ENCODE data around the gene SLC41A2.

DNA sequence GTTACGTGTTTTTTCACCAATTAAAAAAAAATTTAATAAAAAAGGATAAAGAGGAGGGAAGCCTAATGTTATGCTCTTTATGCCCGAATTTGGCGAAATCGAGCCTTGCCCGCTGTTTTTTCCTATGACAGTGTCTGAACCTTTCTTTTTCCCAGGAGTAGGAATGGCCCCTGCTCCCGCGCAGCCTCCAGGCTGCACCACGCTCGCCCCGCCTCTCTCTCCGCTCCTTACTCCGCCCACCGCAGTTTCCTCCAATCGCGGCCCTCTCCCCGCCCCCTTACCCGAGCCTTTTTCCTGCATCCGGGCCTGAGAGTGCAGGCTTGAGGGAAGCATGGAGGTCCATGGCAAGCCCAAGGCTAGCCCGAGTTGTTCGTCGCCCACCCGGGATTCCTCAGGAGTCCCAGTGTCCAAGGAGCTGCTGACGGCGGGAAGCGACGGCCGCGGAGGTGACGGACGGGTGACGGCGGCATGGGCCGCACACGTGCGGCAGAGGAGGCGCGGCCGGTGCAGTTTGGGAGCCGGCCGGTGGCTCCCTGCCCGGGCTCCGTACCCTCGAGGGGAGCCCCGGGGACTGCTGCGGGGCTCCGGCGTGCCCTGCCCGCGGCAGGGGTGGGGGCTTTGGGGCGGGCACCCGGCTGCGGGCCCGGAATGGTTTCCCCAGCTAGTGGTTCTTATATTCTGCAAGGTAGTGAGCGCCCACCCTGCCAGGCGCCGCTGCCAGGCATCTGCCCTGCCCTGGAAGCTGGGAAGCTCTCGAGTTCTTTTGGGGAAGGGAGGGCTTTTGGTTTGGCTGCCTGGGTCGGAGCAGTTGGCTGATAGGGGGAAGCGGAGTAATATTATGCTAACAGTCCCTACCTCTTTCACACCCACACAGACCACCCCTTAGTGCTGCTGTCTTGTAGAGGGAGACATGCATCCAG is 28.2 kb upstream of the SLC41A2 start, which contains the start of gene NOPCHAP1:
- TF ChIP-seq CTCF (IDR thresholded peaks at IDR 0.05; ENCODE audit: insufficient read depth, low read length, poor library complexity, severe bottlenecking) (no peak), EZH2phosphoT487 (conservative IDR thresholded peaks at IDR 0.05; ENCODE audit: low read length) (no peak)

Data from SU-DHL-6 (cell line).